Nephron progenitor cell (in vitro differentiated cells): ENCODE data around the gene DMWD.

Experiments used
- DNase-seq: peaks from one replicate; pipeline ENCODE4 v3.0.0; 2021
- H3K27ac Mint-ChIP-seq: 2 replicates; pipeline ENCODE4 v1.8.0; 2021; ENCODE audit warnings: mild to moderate bottlenecking, moderate library complexity, mixed read lengths
- H3K27me3 Mint-ChIP-seq: 2 replicates; pipeline ENCODE4 v1.8.0; 2021; ENCODE audit warnings: mild to moderate bottlenecking, low read depth, mixed read lengths; ENCODE audit not compliant: poor library complexity
- H3K36me3 Mint-ChIP-seq: 2 replicates; pipeline ENCODE4 v1.8.0; 2021; ENCODE audit warnings: low read depth, mixed read lengths
- H3K4me1 Mint-ChIP-seq: 2 replicates; pipeline ENCODE4 v1.8.0; 2021; ENCODE audit warnings: mixed read lengths
- H3K4me3 Mint-ChIP-seq: 2 replicates; pipeline ENCODE4 v1.8.0; 2021; ENCODE audit warnings: mild to moderate bottlenecking, moderate library complexity, mixed read lengths
- H3K9me3 Mint-ChIP-seq: 2 replicates; pipeline ENCODE4 v1.8.0; 2021; ENCODE audit warnings: mild to moderate bottlenecking, moderate library complexity, mixed read lengths
- CTCF ChIP-seq: fragments of 200-600 bp; sonication (generic); IDR thresholded peaks from 2 replicates; pipeline ENCODE4 v1.5.0; 2021; ENCODE audit warnings: antibody characterized with exemption

Gene DMWD

DNA sequence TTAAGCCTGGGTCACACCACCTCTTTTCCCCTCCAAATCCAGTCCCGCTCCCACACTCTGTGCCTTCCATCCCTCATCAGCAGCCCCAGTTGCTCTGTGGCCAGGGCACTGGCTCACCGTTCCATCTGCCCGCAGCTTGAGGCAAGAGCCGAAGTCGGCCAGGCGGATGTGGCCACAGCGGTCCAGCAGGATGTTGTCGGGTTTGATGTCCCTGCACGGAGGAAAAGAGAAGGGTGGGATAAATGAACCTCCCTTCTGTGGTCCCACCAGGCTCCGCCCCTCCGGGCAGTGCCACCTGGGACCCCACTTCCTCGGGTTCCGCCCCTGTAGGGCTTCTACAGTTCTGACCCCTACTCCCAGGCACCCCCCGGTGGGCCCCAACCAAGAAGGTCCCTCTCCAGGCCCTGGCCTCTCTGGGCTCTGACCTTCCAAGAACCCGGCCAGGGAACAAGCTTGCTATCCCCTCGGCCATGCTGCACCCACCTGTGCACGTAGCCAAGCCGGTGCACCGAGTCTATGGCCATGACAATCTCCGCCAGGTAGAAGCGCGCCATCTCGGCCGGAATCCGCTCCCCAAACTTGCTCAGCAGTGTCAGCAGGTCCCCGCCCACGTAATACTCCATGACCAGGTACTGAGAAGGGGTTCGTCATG is 14.5 kb downstream of the DMWD start:
- H3K9me3 Mint-ChIP-seq = no peaks in the 10 kb centered on the region
- peaks cover 34% of the 10 kb centered on the region for H3K36me3 Mint-ChIP-seq
- no peak overlapping the region for H3K27ac Mint-ChIP-seq
- peaks cover 38% of the 10 kb centered on the region for H3K4me1 Mint-ChIP-seq
- TF ChIP-seq CTCF = no peak
- peak overlapping the region; percentile 85 for H3K4me3 Mint-ChIP-seq
- DNase-seq = no peak
- peaks cover 3% of the 10 kb centered on the region for H3K27me3 Mint-ChIP-seq

DNA sequence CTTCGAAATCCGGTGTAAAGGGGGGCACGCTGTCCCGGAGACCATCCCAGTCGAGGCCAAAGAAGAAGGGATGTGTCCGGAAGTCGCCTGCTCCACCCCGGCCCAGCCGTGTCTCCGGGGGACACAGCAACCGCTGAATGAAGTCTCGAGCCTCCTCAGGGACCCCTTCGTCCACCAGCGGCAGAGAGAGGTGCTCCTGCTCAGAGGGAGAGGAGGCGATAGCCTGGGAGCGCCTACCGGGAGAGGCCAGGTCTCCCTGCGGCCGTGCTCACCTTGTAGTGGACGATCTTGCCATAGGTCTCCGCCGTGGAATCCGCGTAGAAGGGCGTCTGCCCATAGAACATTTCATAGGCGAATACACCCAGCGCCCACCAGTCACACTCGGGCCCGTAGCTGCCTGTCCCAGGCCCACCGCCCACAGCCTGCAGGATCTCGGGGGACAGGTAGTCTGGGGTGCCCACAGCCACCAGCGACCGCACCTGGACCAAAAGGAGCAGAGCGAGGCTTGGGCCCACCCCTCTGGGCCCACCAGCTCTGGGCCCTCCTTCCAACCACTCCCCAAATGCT is 15.2 kb downstream of the DMWD start:
- Mint-ChIP-seq H3K4me1 (peaks cover 34% of the 10 kb centered on the region), H3K9me3 (no peaks in the 10 kb centered on the region), H3K4me3 (no peak overlapping the region), H3K27ac (no peak overlapping the region), H3K36me3 (peaks cover 35% of the 10 kb centered on the region), H3K27me3 (peaks cover 3% of the 10 kb centered on the region)
- no peak for TF ChIP-seq CTCF
- no peak for DNase-seq

DNA sequence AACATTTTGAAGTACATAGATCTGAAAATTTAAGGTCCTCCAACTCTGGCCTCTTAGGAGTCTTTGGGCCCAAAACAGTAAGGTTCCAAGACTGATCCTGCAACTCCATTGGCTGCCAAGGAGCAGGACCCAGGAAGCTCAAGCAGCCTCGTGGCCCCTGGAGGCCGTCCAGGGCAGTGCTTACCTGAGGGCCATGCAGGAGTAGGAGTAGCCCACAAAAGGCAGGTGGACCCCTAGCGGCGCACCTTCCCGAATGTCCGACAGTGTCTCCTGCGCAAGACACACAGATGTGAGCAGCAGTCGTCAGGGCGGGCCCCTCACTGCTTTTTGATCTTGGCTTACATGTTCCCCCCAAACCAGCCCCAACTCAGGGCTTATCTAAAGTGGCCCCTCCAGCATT is 17.9 kb downstream of the DMWD start:
- no peaks in the 10 kb centered on the region for H3K9me3 Mint-ChIP-seq
- no peak for DNase-seq

GRCh38 chr19:45773384-45773783 is 19.3 kb downstream of the DMWD start:
- TF ChIP-seq CTCF = no peak
- no peak overlapping the region for H3K4me3 Mint-ChIP-seq
- no peak overlapping the region for H3K27ac Mint-ChIP-seq
- no peaks in the 10 kb centered on the region for H3K9me3 Mint-ChIP-seq
- H3K36me3 Mint-ChIP-seq = peaks cover 31% of the 10 kb centered on the region
- peaks cover 3% of the 10 kb centered on the region for H3K27me3 Mint-ChIP-seq
- peaks cover 21% of the 10 kb centered on the region for H3K4me1 Mint-ChIP-seq
- no peak for DNase-seq

More for the DNA sequence above, 17.9 kb downstream of the DMWD start:
- Mint-ChIP-seq H3K36me3 (peaks cover 39% of the 10 kb centered on the region), H3K4me3 (no peak overlapping the region), H3K27me3 (peaks cover 3% of the 10 kb centered on the region), H3K4me1 (peaks cover 31% of the 10 kb centered on the region), H3K27ac (no peak overlapping the region)
- no peak for TF ChIP-seq CTCF

GRCh38 chr19:45772912-45773311 is 19.7 kb downstream of the DMWD start:
- Mint-ChIP-seq H3K4me3 (no peak overlapping the region), H3K4me1 (peaks cover 20% of the 10 kb centered on the region), H3K27ac (no peak overlapping the region), H3K27me3 (peaks cover 3% of the 10 kb centered on the region), H3K36me3 (peaks cover 30% of the 10 kb centered on the region), H3K9me3 (no peaks in the 10 kb centered on the region)
- TF ChIP-seq CTCF = no peak
- DNase-seq = no peak
